ENCODE data around the gene ZNF420.

Gene ZNF420

GRCh38 chr19:37136111-37136510 is 57.9 kb downstream of the ZNF420 start:
- in situ Hi-C loops (cut with MboI; ENCODE audit: low sequenced_read_pairs) = no loop called here

GRCh38 chr19:37148214-37148613 is 70.0 kb downstream of the ZNF420 start:
- in situ Hi-C loops (cut with MboI; ENCODE audit: low sequenced_read_pairs) = no loop called here

DNA sequence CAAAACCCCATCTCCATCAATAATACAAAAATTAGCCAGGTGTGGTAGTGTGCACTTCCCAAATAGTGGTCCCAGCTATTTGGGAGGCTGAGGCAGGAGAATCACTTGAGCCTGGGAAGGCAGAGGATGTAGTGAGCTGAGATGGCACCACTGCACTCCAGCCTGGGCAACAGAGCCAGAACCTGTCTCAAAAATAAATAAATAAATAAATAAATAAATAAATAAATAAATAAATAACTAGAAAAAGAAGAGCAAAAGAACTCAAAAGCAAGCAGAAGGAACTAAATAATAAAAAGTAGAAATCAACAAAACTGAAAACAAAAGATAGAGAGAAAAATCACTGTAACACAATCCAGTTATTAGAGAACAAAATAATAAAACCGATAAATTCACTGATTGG is 81.9 kb downstream of the ZNF420 start:
- in situ Hi-C loops (cut with MboI; ENCODE audit: low sequenced_read_pairs) = no loop called here

DNA sequence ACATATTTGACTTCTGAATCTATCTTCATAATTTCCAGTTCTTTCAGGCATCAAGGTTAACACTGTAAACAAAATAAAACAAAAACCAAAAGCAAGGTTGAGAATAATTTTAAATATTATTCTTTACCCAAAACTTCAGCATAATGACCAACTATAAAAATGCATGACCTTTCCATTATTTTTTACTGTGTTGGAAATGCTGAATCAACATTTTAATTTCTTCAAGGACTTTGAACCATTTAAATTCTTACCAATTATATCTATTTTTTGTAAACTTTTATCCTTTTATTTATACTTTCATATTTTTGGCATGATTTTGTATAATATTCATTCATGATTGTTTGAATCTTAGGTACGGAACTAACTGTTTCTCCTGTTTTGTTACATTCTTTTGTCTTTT is 87.4 kb downstream of the ZNF420 start:
- in situ Hi-C loops (cut with MboI; ENCODE audit: low sequenced_read_pairs) = no loop called here

GRCh38 chr19:37172368-37173366 is 94.4 kb downstream of the ZNF420 start, which contains the start of gene ZNF585A:
Gene ZNF585A, minus strand, starts transcription at chr19:37172695. Its CDS starts 2,785 bp downstream, at chr19:37169910.
- in situ Hi-C loops (cut with MboI; ENCODE audit: low sequenced_read_pairs) = no loop called here

Measured in hTERT RPE-1 (cell line).